ENCODE data around the gene LINC01488.

DNA sequence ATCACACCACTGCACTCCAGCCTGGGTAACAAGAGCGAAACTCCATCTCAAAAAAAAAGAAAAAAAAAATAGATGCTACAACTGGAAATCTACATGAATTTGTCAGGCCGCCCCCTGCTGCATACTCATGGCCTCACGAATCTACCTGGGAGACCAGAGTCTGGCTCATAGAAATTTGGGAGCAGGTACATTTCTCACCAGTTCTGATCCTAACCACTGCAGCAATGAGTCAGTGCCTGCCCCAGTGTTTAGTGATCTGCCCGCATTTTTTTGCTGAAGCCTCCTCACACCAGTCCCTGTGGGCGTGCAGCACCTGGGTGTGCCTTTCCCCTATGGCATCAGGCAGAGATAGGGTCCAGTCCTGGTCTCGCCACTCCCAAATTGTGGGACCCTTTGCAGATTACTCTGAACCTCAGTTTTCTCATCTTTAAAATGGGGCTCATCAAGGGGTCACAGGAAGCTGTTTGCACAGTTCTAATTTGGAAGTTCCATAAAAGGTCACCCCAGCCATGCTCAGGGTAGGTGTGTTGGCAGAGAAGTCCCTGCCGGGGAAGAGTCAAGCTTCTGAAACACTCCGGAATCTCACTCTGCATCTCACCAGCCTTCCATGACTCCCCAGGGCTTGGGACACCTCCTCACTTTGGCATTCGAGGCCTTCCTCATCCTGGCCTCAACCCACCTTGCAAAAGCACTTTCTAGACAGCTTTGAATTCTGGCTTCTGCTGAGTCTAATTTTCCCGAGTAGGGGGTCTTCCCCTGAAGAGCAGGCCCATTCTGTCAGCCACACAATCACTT is 39.3 kb upstream of the LINC01488 start:
- TF ChIP-seq POLR2AphosphoS5 (IDR thresholded peaks at IDR 0.05): no peak
- TF ChIP-seq, protein P1, sequence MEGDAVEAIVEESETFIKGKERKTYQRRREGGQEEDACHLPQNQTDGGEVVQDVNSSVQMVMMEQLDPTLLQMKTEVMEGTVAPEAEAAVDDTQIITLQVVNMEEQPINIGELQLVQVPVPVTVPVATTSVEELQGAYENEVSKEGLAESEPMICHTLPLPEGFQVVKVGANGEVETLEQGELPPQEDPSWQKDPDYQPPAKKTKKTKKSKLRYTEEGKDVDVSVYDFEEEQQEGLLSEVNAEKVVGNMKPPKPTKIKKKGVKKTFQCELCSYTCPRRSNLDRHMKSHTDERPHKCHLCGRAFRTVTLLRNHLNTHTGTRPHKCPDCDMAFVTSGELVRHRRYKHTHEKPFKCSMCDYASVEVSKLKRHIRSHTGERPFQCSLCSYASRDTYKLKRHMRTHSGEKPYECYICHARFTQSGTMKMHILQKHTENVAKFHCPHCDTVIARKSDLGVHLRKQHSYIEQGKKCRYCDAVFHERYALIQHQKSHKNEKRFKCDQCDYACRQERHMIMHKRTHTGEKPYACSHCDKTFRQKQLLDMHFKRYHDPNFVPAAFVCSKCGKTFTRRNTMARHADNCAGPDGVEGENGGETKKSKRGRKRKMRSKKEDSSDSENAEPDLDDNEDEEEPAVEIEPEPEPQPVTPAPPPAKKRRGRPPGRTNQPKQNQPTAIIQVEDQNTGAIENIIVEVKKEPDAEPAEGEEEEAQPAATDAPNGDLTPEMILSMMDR (IDR thresholded peaks at IDR 0.05): no peak

All from sigmoid colon (tissue), 4 donors.